ENCODE results near the gene TPD52L2. TPM values are rescaled to one million over a fixed set of nuclear protein-coding genes. Genes with fewer than 3 reads are reported as not detected.
A peak's percentile ranks its signal among the peaks of the same experiment; 100 is the strongest.

The TPD52L2 gene
- total RNA-seq, 2 experiments from 2014 or later: 15.1 to 15.3 TPM

GRCh38 chr20:63854069-63854765 lies 10.9 kb upstream of the TPD52L2 start:
- ChIA-PET CTCF (no interaction called here), POLR2A (interaction anchor here (1.7 kb wide), 1 partner anchor 10 kb away, joined by 8 read pairs; the partner anchor contains the start of gene TPD52L2)
- Histone ChIP-seq H3K36me3 (ENCODE audit: insufficient read depth, low read length) (no peaks in the 10 kb centered on the region), H3K4me1 (ENCODE audit: insufficient read depth, low read length) (peaks cover 37% of the 10 kb centered on the region), H3K27me3 (ENCODE audit: control insufficient read depth in 1 of 2, insufficient read depth in 2 of 2, low read length in 2 of 2) (peaks cover 0 to 4% of the 10 kb centered on the region in 2 experiments), H3K9me3 (ENCODE audit: control insufficient read depth in 1 of 2, insufficient read depth in 1 of 2, low read length in 2 of 2) (no peaks in the 10 kb centered on the region), H3K27ac (ENCODE audit: low read depth in 1 of 2, low read length in 2 of 2) (no peak overlapping the region), H3K4me3 (ENCODE audit: low read length) (no peak overlapping the region)
- Mint-ChIP-seq H3K4me1 (ENCODE audit: low read depth) (peaks cover 23% of the 10 kb centered on the region), H3K36me3 (ENCODE audit: low read depth) (no peaks in the 10 kb centered on the region), H3K9me3 (no peaks in the 10 kb centered on the region), H3K27ac (no peak overlapping the region), H3K27me3 (peaks cover 16% of the 10 kb centered on the region), H3K4me3 (no peak overlapping the region)
- no peak for TF ChIP-seq CTCF (IDR thresholded peaks at IDR 0.05)
- intact Hi-C loops (cut with DNase I, micrococcal nuclease): no loop called here
- peak in 1 of 14 experiments; percentile 33 for DNase-seq
- no peak for ATAC-seq (ENCODE audit: poor library complexity)

DNA sequence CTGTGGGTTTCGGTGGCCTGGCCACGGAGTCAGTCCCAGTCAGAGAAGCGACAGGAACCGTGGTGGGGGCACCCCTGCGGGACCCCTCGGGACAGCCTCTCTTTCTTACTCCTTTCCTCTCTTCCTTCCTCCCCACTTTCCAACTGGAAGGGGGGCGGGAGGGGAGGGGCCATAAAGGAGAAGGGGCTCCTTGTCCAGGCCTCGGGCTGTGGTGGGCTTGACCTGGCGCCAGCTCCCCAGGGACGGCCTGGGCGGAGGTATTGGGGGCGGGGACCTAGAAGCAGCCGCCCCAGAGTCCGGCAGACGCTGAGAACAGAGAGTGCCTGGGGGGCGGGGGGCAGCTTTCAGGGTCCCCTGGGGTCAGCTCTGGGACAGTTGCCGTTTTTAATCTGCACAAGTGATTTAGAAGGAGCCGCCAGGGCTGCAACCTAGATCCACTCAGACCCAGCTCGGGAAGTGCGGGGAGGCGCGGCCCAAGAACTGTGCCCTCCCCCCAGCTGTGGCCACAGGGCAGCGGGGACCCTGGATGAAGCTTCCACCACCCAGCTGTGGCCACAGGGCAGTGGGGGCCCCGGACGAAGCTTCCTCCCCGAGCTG lies 10.2 kb upstream of the TPD52L2 start:
- intact Hi-C loops (cut with DNase I, micrococcal nuclease): no loop called here
- H3K27ac ChIP-seq (ENCODE audit: low read depth in 1 of 2, low read length in 2 of 2): no peak overlapping the region
- ChIA-PET CTCF (no interaction called here), POLR2A (interaction anchor here (1.7 kb wide), 1 partner anchor 10 kb away, joined by 8 read pairs; the partner anchor contains the start of gene TPD52L2)
- H3K4me3 Mint-ChIP-seq: no peak overlapping the region
- H3K4me3 ChIP-seq (ENCODE audit: low read length): no peak overlapping the region
- H3K27ac Mint-ChIP-seq: no peak overlapping the region
- peaks cover 38% of the 10 kb centered on the region for H3K4me1 ChIP-seq (ENCODE audit: insufficient read depth, low read length)
- no peaks in the 10 kb centered on the region for H3K9me3 Mint-ChIP-seq
- no peak for TF ChIP-seq CTCF (IDR thresholded peaks at IDR 0.05)
- no peaks in the 10 kb centered on the region for H3K36me3 ChIP-seq (ENCODE audit: insufficient read depth, low read length)
- DNase-seq: no peak
- peaks cover 23% of the 10 kb centered on the region for H3K4me1 Mint-ChIP-seq (ENCODE audit: low read depth)
- peaks cover 16% of the 10 kb centered on the region for H3K27me3 Mint-ChIP-seq
- H3K36me3 Mint-ChIP-seq (ENCODE audit: low read depth): no peaks in the 10 kb centered on the region
- H3K9me3 ChIP-seq (ENCODE audit: control insufficient read depth in 1 of 2, insufficient read depth in 1 of 2, low read length in 2 of 2): no peaks in the 10 kb centered on the region
- H3K27me3 ChIP-seq (ENCODE audit: control insufficient read depth in 1 of 2, insufficient read depth in 2 of 2, low read length in 2 of 2): peaks cover 0 to 4% of the 10 kb centered on the region in 2 experiments
- no peak for ATAC-seq (ENCODE audit: poor library complexity)

DNA sequence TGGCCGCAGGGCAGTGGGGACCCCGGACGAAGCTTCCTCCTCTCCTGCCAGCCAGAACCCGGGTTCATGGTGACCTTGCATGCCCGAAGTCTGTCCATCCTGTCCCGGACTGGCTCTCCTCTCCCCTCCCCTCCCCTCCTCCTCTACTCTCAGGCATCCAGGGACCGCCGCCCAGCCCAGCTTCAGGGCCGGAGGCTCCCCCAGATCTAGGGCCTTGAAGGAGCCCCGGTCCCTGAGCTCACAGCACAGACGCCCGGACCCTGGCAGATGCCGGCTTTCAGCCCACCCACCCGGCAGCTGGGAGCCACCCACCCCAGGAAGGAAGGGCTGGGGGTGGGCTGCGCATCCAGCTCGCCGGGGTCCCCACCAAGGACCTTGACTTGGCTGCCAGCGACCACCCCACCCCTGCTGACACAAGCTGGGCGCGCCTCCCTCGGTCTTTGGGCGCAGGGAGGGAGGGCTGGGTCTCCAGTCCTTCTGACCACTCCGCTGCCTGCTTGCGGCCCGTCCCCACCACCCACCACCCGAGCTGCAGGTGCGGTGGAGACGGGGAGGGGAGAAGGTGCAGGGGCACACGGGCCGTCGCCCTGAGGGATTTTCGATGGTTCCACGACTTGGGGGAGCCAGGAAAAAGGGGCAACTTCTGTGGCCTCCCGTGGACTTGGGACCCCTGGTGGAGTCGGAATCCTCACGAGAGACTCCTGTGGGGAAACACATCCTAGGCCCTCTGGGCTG lies 9.5 kb upstream of the TPD52L2 start:
- H3K4me3 ChIP-seq (ENCODE audit: low read length): no peak overlapping the region
- intact Hi-C loops (cut with DNase I, micrococcal nuclease): no loop called here
- POLR2A ChIA-PET: interaction anchor here (1.7 kb wide), 1 partner anchor 9 kb away, joined by 8 read pairs; the partner anchor contains the start of gene TPD52L2

More for the DNA sequence above, 9.5 kb upstream of the TPD52L2 start:
- Mint-ChIP-seq H3K27me3 (peaks cover 15% of the 10 kb centered on the region), H3K4me1 (ENCODE audit: low read depth) (peaks cover 23% of the 10 kb centered on the region), H3K4me3 (no peak overlapping the region), H3K36me3 (ENCODE audit: low read depth) (peaks cover 2% of the 10 kb centered on the region), H3K27ac (no peak overlapping the region), H3K9me3 (no peaks in the 10 kb centered on the region)
- no peak for TF ChIP-seq CTCF (IDR thresholded peaks at IDR 0.05)
- ATAC-seq (ENCODE audit: poor library complexity): no peak
- peak in 1 of 14 experiments; percentile 33 for DNase-seq
- CTCF ChIA-PET: interaction anchor here (0.6 kb wide), 1 partner anchor 142 kb away, joined by 3 read pairs; no protein-coding TSS in a partner anchor
- peaks cover 0 to 4% of the 10 kb centered on the region in 2 experiments for H3K27me3 ChIP-seq (ENCODE audit: control insufficient read depth in 1 of 2, insufficient read depth in 2 of 2, low read length in 2 of 2)
- no peak overlapping the region for H3K27ac ChIP-seq (ENCODE audit: low read depth in 1 of 2, low read length in 2 of 2)
- H3K36me3 ChIP-seq (ENCODE audit: insufficient read depth, low read length): no peaks in the 10 kb centered on the region
- H3K4me1 ChIP-seq (ENCODE audit: insufficient read depth, low read length): peaks cover 38% of the 10 kb centered on the region
- H3K9me3 ChIP-seq (ENCODE audit: control insufficient read depth in 1 of 2, insufficient read depth in 1 of 2, low read length in 2 of 2): no peaks in the 10 kb centered on the region
